Lung (tissue), 12 donors: ENCODE data around the gene SLN. TPM values are rescaled to one million over a fixed set of nuclear protein-coding genes. Genes with fewer than 3 reads are reported as not detected.

Experiments used
- ATAC-seq: fragments of 200-7000 bp; cut with Tn5 transposase; one replicate; pipeline ENCODE4 v1.9.1; 2020; ENCODE audit warnings: moderate number of reproducible peaks; ENCODE audit not compliant: insufficient read depth, low FRiP score
- DNase-seq, 3 donors: peaks; one replicate each; pipeline ENCODE4 v3.0.0-alpha.2; 2013 to 2017
- H3K27ac ChIP-seq, 2 donors: one replicate each; pipeline ENCODE4 v1.5.1; 2013; ENCODE audit warnings: mild to moderate bottlenecking in 2 of 2, moderate library complexity in 2 of 2, control low read depth in 1 of 2, inconsistent platforms in 1 of 2, low read depth in 1 of 2, low read length in 1 of 2
- H3K27me3 ChIP-seq, 3 donors: one replicate each; pipeline ENCODE4 v1.5.1; 2013; ENCODE audit warnings: low read length in 2 of 3; ENCODE audit not compliant: control insufficient read depth in 3 of 3, insufficient read depth in 3 of 3
- H3K36me3 ChIP-seq, 4 donors: one replicate each; pipeline ENCODE4 v1.5.1; 2013; ENCODE audit warnings: low read length in 4 of 4, mild to moderate bottlenecking in 1 of 4, moderate library complexity in 1 of 4; ENCODE audit not compliant: control insufficient read depth in 4 of 4, insufficient read depth in 4 of 4
- H3K4me1 ChIP-seq, 5 donors: one replicate each; pipeline ENCODE4 v1.5.1; 2013; ENCODE audit warnings: low read length in 5 of 5, mild to moderate bottlenecking in 2 of 5, moderate library complexity in 1 of 5; ENCODE audit not compliant: control insufficient read depth in 5 of 5, insufficient read depth in 5 of 5
- H3K4me3 ChIP-seq: one replicate; pipeline ENCODE4 v1.5.1; 2013; ENCODE audit warnings: mild to moderate bottlenecking, control low read depth, moderate library complexity
- H3K9ac ChIP-seq, 2 donors: one replicate each; pipeline ENCODE4 v1.5.1; 2013; ENCODE audit warnings: low read length in 2 of 2, control low read depth in 1 of 2; ENCODE audit not compliant: insufficient read depth in 1 of 2
- H3K9me3 ChIP-seq, 4 donors: one replicate each; pipeline ENCODE4 v1.5.1; 2013; ENCODE audit warnings: low read length in 3 of 4, mild to moderate bottlenecking in 1 of 4, moderate library complexity in 1 of 4; ENCODE audit not compliant: control insufficient read depth in 4 of 4, insufficient read depth in 3 of 4
- WGBS, 2 donors: extraction: QIAGEN DNeasy Blood & Tissue Kit; methylation state at CpG; one replicate each; pipeline ENCODE4 v1.1.7; 2013; 5-methylcytosine and 5-hydroxymethylcytosine counted together
- polyA plus RNA-seq, 2 donors: library from polyadenylated mRNA; stranded (reverse); fragments of 200-250 nt; gene quantifications; one replicate each; pipeline ENCODE4 v1.2.1, GENCODE V29; 2013
- total RNA-seq, 2 donors: library from RNA; depleted of rRNA in 1 of 2; stranded (reverse); fragments of >200 nt in 1 of 2; gene quantifications; one replicate each; pipeline ENCODE4 v1.2.1, GENCODE V29; 2014 to 2021
- TF ChIP-seq, protein P1 (sequence below): IDR thresholded peaks from 2 replicates; pipeline ENCODE4 v1.5.1; 2012; ENCODE audit warnings: mild to moderate bottlenecking; ENCODE audit errors: control extremely low read depth, extremely low read depth
- donor health status: control.
- donor health status: control.
- donor health status: Bipolar disorder and iron deficiency.
- donor health status: healthy.
- donor health status: DM: yes; HTN: yes; CAD: no.

The SLN gene
- total and polyA plus RNA-seq, 4 donors, result 0.49 to 0.77 TPM; not detected in 2

DNA sequence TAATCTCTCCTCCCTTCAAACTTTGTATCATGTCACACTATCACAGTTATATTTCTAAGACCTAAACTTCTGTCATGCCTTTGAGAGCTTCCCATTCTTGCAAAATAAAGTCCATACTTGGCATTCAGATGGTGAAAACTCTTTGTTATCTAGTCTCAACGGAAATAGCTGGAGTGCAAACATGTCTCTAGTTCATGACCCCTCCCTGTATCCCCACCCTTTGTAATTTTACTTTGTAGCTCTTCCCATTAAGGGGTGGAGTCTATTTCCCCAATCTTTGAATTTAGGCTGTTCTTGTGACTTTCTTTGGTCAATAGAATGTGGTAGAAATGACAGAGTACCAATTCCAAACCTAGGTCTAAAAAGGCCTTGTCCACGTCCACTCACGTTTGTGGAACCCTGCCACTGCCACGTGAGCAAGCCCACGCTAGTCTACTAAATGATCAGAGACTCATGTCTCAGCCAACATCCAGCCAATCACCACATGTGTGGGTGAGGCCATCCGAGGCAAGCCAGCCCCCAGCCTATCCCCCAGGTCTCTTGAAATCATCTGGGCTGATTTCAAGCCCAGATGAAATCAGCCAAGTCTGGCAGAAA is 23.4 kb downstream of the SLN start:
- DNase-seq (no peak), ATAC-seq (no peak)
- H3K27me3 ChIP-seq, result peaks cover 0 to 3% (median 0%) of the 10 kb centered on the region in 3 donors
- no peaks in the 10 kb centered on the region for H3K36me3 ChIP-seq
- 59 to 82% methylated on average over 6 of the region's 6 CpGs for WGBS, 2 donors
- no peaks in the 10 kb centered on the region for H3K9me3 ChIP-seq
- TF ChIP-seq, protein P1, sequence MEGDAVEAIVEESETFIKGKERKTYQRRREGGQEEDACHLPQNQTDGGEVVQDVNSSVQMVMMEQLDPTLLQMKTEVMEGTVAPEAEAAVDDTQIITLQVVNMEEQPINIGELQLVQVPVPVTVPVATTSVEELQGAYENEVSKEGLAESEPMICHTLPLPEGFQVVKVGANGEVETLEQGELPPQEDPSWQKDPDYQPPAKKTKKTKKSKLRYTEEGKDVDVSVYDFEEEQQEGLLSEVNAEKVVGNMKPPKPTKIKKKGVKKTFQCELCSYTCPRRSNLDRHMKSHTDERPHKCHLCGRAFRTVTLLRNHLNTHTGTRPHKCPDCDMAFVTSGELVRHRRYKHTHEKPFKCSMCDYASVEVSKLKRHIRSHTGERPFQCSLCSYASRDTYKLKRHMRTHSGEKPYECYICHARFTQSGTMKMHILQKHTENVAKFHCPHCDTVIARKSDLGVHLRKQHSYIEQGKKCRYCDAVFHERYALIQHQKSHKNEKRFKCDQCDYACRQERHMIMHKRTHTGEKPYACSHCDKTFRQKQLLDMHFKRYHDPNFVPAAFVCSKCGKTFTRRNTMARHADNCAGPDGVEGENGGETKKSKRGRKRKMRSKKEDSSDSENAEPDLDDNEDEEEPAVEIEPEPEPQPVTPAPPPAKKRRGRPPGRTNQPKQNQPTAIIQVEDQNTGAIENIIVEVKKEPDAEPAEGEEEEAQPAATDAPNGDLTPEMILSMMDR, result no peak
- H3K9ac ChIP-seq, result no peak overlapping the region
- no peak overlapping the region for H3K27ac ChIP-seq
- peaks cover 0 to 3% (median 1%) of the 10 kb centered on the region in 5 donors for H3K4me1 ChIP-seq
- no peak overlapping the region for H3K4me3 ChIP-seq

DNA sequence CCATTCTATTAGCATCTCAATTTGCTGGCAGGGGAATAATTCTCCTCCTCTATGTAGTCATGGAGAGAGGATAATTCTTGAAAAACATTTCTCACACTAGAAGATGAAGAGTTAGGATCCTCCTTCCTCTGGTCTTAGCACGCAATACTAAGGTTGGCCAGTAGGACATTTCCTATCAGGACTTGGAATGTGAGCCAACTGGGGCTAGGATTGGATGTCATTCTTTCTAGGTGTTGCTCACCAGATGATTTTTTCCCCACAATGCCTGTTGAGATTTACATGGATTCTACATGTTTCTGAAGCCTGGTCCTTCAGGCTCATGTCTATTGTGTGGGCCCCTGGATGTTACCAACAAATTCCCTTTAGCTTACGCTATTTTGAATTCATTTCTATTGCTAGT is 28.0 kb downstream of the SLN start:
- no peak for ATAC-seq
- no peaks in the 10 kb centered on the region for H3K36me3 ChIP-seq
- H3K9ac ChIP-seq, result no peak overlapping the region
- no peak overlapping the region for H3K27ac ChIP-seq
- peaks cover 0 to 2% (median 0%) of the 10 kb centered on the region in 4 donors for H3K9me3 ChIP-seq
- H3K4me3 ChIP-seq, result no peak overlapping the region
- WGBS, 2 donors, result 97 to 98% methylated on average over 2 of the region's 2 CpGs
- TF ChIP-seq, protein P1, result no peak
- DNase-seq, result no peak
- H3K27me3 ChIP-seq, result no peaks in the 10 kb centered on the region
- peaks cover 0 to 1% (median 0%) of the 10 kb centered on the region in 5 donors for H3K4me1 ChIP-seq

DNA sequence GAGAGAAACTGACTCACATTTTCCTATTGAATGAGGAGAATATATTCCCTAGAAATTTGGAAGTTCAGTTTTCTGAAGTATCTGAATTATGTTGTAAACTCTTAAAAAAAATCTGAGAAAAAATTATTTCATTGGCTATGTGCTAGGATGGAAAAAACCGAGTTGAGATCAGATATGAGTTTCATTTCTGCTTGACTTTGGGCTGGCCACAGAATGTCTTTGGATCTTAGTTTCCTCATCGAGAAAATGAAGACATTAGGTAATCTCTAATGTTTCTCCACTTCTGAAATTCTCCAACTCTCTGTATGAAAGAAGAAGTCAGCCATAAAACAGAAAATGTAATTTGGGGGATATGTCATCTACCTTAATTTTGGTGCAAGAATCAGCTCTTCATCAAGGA is 28.8 kb downstream of the SLN start:
- H3K36me3 ChIP-seq, result no peaks in the 10 kb centered on the region
- H3K9ac ChIP-seq, result no peak overlapping the region
- TF ChIP-seq, protein P1, result no peak
- ATAC-seq, result peak; percentile 42
- DNase-seq, result no peak
- peaks cover 0 to 4% (median 0%) of the 10 kb centered on the region in 5 donors for H3K4me1 ChIP-seq
- no peak overlapping the region for H3K27ac ChIP-seq
- no peak overlapping the region for H3K4me3 ChIP-seq
- 72 to 79% methylated on average over 2 of the region's 2 CpGs for WGBS, 2 donors
- H3K27me3 ChIP-seq, result no peaks in the 10 kb centered on the region
- peaks cover 0 to 2% (median 0%) of the 10 kb centered on the region in 4 donors for H3K9me3 ChIP-seq

DNA sequence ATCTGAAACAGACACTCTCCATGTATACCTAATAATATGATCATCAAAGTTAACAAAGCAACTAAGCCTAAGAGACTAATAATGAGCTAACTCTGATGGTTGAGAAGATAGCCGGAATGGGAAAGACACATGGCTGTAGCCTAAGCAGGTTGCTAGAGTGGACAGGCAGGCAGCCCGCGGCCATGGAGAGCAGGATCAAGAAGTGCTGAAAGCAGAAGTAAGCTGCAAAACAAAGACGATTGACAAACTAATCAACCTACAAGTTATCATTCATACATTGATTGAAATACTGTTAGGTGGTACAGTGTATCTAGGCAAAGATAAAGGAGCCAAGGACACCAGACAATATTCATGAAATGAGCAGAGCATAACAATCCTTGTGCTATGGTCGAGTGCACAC is 29.3 kb downstream of the SLN start:
- peaks cover 0 to 2% (median 0%) of the 10 kb centered on the region in 4 donors for H3K9me3 ChIP-seq
- H3K27me3 ChIP-seq, result no peaks in the 10 kb centered on the region
- DNase-seq (no peak), ATAC-seq (no peak)
- H3K9ac ChIP-seq, result no peak overlapping the region
- H3K27ac ChIP-seq, result no peak overlapping the region
- 84 to 94% methylated on average over 5 of the region's 5 CpGs for WGBS, 2 donors
- TF ChIP-seq, protein P1, result no peak
- H3K4me1 ChIP-seq, result peaks cover 0 to 4% (median 0%) of the 10 kb centered on the region in 5 donors
- H3K36me3 ChIP-seq, result no peaks in the 10 kb centered on the region
- H3K4me3 ChIP-seq, result no peak overlapping the region
